T-cell (primary cell): ENCODE data around the gene VWC2. TPM values are rescaled to one million over a fixed set of nuclear protein-coding genes. Genes with fewer than 3 reads are reported as not detected.

ENCODE experiments used
- ATAC-seq, 4 experiments: fragments of 200-7000 bp in 3 of 4; fragments of 150-1000 bp in 1 of 4; cut with Tn5 transposase; replicated peaks in 1 of 4; 1 replicate in 3 of 4; 2 replicates in 1 of 4; pipeline ENCODE4 v1.10.0; 2021; ENCODE audit warnings: moderate library complexity in 3 of 4, mild to moderate bottlenecking in 2 of 4, moderate number of reproducible peaks in 1 of 4
- CTCF ChIA-PET, 2 donors: fragments of 300-600 bp; sonication (Branson Sonifier 250); formaldehyde crosslinking; loops; one replicate each; lab custom pipeline; 2022; ENCODE audit warnings: antibody characterized with exemption in 2 of 2; lab: Charles Lee
- POLR2A ChIA-PET, 2 donors: fragments of 300-600 bp; sonication (Branson Sonifier 250); formaldehyde crosslinking; loops; one replicate each; lab custom pipeline; 2022; ENCODE audit warnings: antibody characterized with exemption in 2 of 2; lab: Charles Lee
- DNase-seq, 35 experiments: peaks; one replicate each; pipeline versions ENCODE4 v3.0.0 to v3.0.0-alpha.2; 2013 to 2023
- H3K27ac ChIP-seq: one replicate; pipeline ENCODE4 v1.5.1; 2013; ENCODE audit warnings: low read length
- H3K27me3 ChIP-seq, 2 experiments: replicated peaks in 1 of 2; 1 replicate in 1 of 2; 2 replicates in 1 of 2; pipeline versions ENCODE4 v1.6.1 to v1.7.0; 2013; ENCODE audit warnings: low read length in 1 of 2, mixed read lengths in 1 of 2; ENCODE audit not compliant: control insufficient read depth in 2 of 2, insufficient read depth in 2 of 2; ENCODE audit errors: extremely low read depth in 1 of 2
- H3K36me3 ChIP-seq, 2 donors: 1 replicate in 1 of 2; 2 replicates in 1 of 2; pipeline versions ENCODE4 v1.6.1 to v1.7.0; 2013; ENCODE audit warnings: low read length in 1 of 2; ENCODE audit not compliant: control insufficient read depth in 2 of 2, insufficient read depth in 1 of 2; ENCODE audit errors: extremely low read depth in 1 of 2
- H3K4me1 ChIP-seq, 2 experiments: 1 replicate in 1 of 2; 2 replicates in 1 of 2; pipeline versions ENCODE4 v1.6.1 to v1.7.0; 2013; ENCODE audit warnings: low read length in 2 of 2, mixed read lengths in 1 of 2; ENCODE audit not compliant: insufficient read depth in 2 of 2, control insufficient read depth in 1 of 2; ENCODE audit errors: extremely low read depth in 1 of 2
- H3K4me3 ChIP-seq, 2 donors: 1 replicate in 1 of 2; 2 replicates in 1 of 2; pipeline versions ENCODE4 v1.5.1 to v1.7.0; 2013; ENCODE audit warnings: mild to moderate bottlenecking in 2 of 2, low read length in 1 of 2, moderate library complexity in 1 of 2; ENCODE audit not compliant: control insufficient read depth in 1 of 2; ENCODE audit errors: extremely low read depth in 1 of 2
- H3K9me3 ChIP-seq: 2 replicates; pipeline ENCODE4 v1.7.0; 2013
- H3K27ac Mint-ChIP-seq, 2 donors: one replicate each; pipeline ENCODE4 v1.8.0; 2020 to 2021; ENCODE audit warnings: mild to moderate bottlenecking in 2 of 2, mixed read lengths in 2 of 2
- H3K27me3 Mint-ChIP-seq, 2 donors: one replicate each; pipeline ENCODE4 v1.8.0; 2021 to 2022; ENCODE audit warnings: mixed read lengths in 2 of 2
- H3K36me3 Mint-ChIP-seq: one replicate; pipeline ENCODE4 v1.8.0; 2021; ENCODE audit warnings: mixed read lengths
- H3K4me1 Mint-ChIP-seq, 3 donors: one replicate each; pipeline ENCODE4 v1.8.0; 2020 to 2022; ENCODE audit warnings: mixed read lengths in 3 of 3, mild to moderate bottlenecking in 1 of 3
- H3K4me3 Mint-ChIP-seq, 3 donors: one replicate each; pipeline ENCODE4 v1.8.0; 2020 to 2022; ENCODE audit warnings: mild to moderate bottlenecking in 3 of 3, mixed read lengths in 3 of 3, moderate library complexity in 3 of 3
- H3K9me3 Mint-ChIP-seq, 3 donors: one replicate each; pipeline ENCODE4 v1.8.0; 2020 to 2022; ENCODE audit warnings: mixed read lengths in 3 of 3
- WGBS: methylation state at CpG from one replicate; pipeline ENCODE4 v1.1.5; 2013; ENCODE audit warnings: missing lambda C conversion rate; ENCODE audit not compliant: insufficient coverage; 5-methylcytosine and 5-hydroxymethylcytosine counted together
- total RNA-seq, 35 experiments: library from RNA in 6 of 35; stranded (reverse) in 6 of 35; fragments of 120-200 nt in 1 of 35; gene quantifications; one replicate each; pipeline versions ENCODE4 v1.2.1 to v1.2.4 and lab custom pipeline; 2013 to 2026

The VWC2 gene
- total RNA-seq, 5 donors from 2014 or later (not counting 1 experiment from before 2014, with no cell fraction given) = not detected

- CTCF ChIA-PET = no interaction called here
- Histone ChIP-seq H3K9me3 (no peaks in the 10 kb centered on the region), H3K27me3 (peaks cover 0 to 6% of the 10 kb centered on the region in 2 experiments), H3K27ac (no peak overlapping the region), H3K4me1 (no peaks in the 10 kb centered on the region), H3K4me3 (no peak overlapping the region), H3K36me3 (no peaks in the 10 kb centered on the region)
- H3K4me1 Mint-ChIP-seq = no peaks in the 10 kb centered on the region
- DNase-seq = no peak
- no peak overlapping the region for H3K27ac Mint-ChIP-seq
- no peak for ATAC-seq
- POLR2A ChIA-PET = no interaction called here
- H3K9me3 Mint-ChIP-seq = peaks cover 0 to 5% (median 2%) of the 10 kb centered on the region in 3 donors
- peaks cover 9 to 16% of the 10 kb centered on the region in 2 donors for H3K27me3 Mint-ChIP-seq
- no peak overlapping the region for H3K4me3 Mint-ChIP-seq
- no peaks in the 10 kb centered on the region for H3K36me3 Mint-ChIP-seq
- no CpG with 5 or more reads among the region's 2 CpGs for WGBS
Observed at GRCh38 chr7:49892481-49892880, 119.0 kb downstream of the VWC2 start.

DNA sequence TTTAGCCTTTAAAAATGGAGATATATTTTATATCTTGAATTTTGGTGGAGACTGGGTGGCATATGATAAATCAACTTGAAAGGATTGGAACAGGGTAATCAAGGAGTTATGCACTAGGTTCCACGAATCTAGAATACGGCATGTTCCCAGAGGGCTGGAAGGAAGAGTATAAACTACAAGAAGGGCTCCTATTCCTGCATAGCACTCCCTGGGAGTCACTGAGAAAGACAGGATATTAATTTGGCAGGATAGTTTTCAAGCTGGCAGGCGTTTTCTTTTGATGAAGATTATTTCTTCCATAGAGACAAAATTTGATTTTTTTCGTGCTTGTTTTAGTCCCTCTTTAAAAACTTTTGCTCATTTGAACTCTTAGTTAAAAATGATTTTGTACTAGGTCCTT is 119.7 kb downstream of the VWC2 start:
- Mint-ChIP-seq H3K9me3 (peaks cover 0 to 5% (median 2%) of the 10 kb centered on the region in 3 donors), H3K36me3 (no peaks in the 10 kb centered on the region), H3K27ac (no peak overlapping the region), H3K4me3 (no peak overlapping the region), H3K27me3 (peaks cover 9 to 21% of the 10 kb centered on the region in 2 donors), H3K4me1 (no peaks in the 10 kb centered on the region)
- ChIA-PET POLR2A (no interaction called here), CTCF (no interaction called here)
- ATAC-seq (no peak), DNase-seq (no peak)
- Histone ChIP-seq H3K36me3 (no peaks in the 10 kb centered on the region), H3K27me3 (peaks cover 0 to 6% of the 10 kb centered on the region in 2 experiments), H3K9me3 (no peaks in the 10 kb centered on the region), H3K4me3 (no peak overlapping the region), H3K27ac (no peak overlapping the region), H3K4me1 (no peaks in the 10 kb centered on the region)
- no CpG with 5 or more reads among the region's 4 CpGs for WGBS

DNA sequence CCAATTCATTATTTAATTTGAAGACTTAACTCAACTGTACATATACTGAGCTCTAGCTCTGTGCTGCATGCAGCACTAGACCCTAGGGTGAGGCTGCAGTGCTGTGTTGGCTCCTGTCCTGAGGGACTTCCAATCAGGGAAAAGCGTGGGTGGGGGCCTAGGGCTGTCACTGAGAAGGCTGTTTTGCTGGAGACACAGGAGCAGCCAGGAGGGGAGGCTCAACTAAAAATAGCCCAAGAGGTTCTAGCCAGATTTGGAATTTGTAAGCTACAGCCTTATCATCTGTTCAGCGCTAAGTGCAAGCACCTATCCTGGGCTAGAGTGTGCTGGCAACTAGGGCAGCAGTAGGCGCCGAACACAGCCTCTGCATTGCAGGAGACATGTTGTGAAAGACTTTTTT is 121.1 kb downstream of the VWC2 start:
- Histone ChIP-seq H3K4me1 (no peaks in the 10 kb centered on the region), H3K4me3 (no peak overlapping the region), H3K27me3 (peaks cover 0 to 4% of the 10 kb centered on the region in 2 experiments), H3K9me3 (no peaks in the 10 kb centered on the region), H3K36me3 (no peaks in the 10 kb centered on the region), H3K27ac (no peak overlapping the region)
- ChIA-PET POLR2A (no interaction called here), CTCF (no interaction called here)
- WGBS = 73% methylated on average over 4 of the region's 4 CpGs
- Mint-ChIP-seq H3K36me3 (no peaks in the 10 kb centered on the region), H3K27me3 (peaks cover 8 to 28% of the 10 kb centered on the region in 2 donors), H3K9me3 (peaks cover 0 to 5% (median 2%) of the 10 kb centered on the region in 3 donors), H3K27ac (no peak overlapping the region), H3K4me1 (no peaks in the 10 kb centered on the region), H3K4me3 (no peak overlapping the region)
- ATAC-seq (no peak), DNase-seq (no peak)

GRCh38 chr7:49911909-49912308 is 138.5 kb downstream of the VWC2 start:
- WGBS = 87% methylated on average over 3 of the region's 8 CpGs
- POLR2A ChIA-PET = no interaction called here
- H3K4me3 ChIP-seq = no peak overlapping the region

DNA sequence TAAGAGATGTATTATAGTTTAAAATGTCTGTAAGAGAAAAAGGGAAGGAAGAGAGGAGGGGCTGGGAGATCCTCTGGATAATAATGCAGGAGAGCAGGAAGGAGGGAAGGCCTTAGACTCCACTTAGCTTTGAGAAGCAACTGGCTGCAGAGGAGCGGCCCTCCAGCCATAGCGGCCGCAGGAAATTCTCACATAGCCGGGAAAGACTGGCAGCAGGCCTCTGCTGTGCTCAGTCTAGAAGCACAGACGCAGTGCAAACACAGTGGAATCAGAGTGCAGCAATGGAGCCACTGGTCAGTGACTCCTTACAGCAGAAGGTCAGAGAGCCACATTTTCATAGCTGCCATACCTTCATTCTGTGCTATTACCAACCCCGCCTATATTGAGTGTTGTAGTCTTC is 153.3 kb downstream of the VWC2 start:
- no peaks in the 10 kb centered on the region for H3K36me3 Mint-ChIP-seq
- no peak overlapping the region for H3K4me3 ChIP-seq
- H3K4me3 Mint-ChIP-seq = no peak overlapping the region
- H3K36me3 ChIP-seq = no peaks in the 10 kb centered on the region
- 84% methylated on average over 5 of the region's 6 CpGs for WGBS
- no peaks in the 10 kb centered on the region for H3K9me3 ChIP-seq
- CTCF ChIA-PET = no interaction called here
- peaks cover 1 to 16% of the 10 kb centered on the region in 2 donors for H3K27me3 Mint-ChIP-seq
- no peaks in the 10 kb centered on the region for H3K27me3 ChIP-seq
- no peak overlapping the region for H3K27ac Mint-ChIP-seq
- POLR2A ChIA-PET = no interaction called here
- no peaks in the 10 kb centered on the region for H3K4me1 ChIP-seq
- H3K27ac ChIP-seq = no peak overlapping the region
- peaks cover 11 to 21% (median 12%) of the 10 kb centered on the region in 3 donors for H3K9me3 Mint-ChIP-seq
- no peaks in the 10 kb centered on the region for H3K4me1 Mint-ChIP-seq
- ATAC-seq = no peak
- no peak for DNase-seq

More at GRCh38 chr7:49911909-49912308, 138.5 kb downstream of the VWC2 start:
- Histone ChIP-seq H3K27ac (no peak overlapping the region), H3K4me1 (no peaks in the 10 kb centered on the region), H3K36me3 (no peaks in the 10 kb centered on the region), H3K27me3 (no peaks in the 10 kb centered on the region), H3K9me3 (no peaks in the 10 kb centered on the region)
- Mint-ChIP-seq H3K27me3 (peaks cover 0 to 2% of the 10 kb centered on the region in 2 donors), H3K4me3 (no peak overlapping the region), H3K27ac (no peak overlapping the region), H3K4me1 (no peaks in the 10 kb centered on the region), H3K9me3 (peaks cover 0 to 6% (median 2%) of the 10 kb centered on the region in 3 donors), H3K36me3 (no peaks in the 10 kb centered on the region)
- CTCF ChIA-PET = no interaction called here
- DNase-seq = no peak
- ATAC-seq = no peak

DNA sequence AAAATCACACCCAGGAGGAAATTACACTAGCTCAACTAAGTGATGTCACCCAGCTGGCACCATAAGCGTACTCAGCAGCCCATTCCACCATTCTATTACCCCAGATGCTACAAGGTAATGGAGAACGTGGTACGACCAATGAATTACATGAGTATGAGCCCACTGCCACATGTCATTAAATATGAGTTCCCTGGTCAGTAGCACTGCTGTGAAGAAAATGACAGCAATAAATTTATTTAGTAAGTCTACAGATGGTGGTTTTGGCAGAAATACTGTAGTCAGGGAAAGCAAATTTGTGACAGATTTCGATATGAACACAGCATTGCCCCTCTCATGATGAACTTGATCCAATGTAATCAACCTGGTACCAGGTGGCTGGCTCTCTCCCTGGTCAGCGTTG is 154.2 kb downstream of the VWC2 start:
- Histone ChIP-seq H3K36me3 (no peaks in the 10 kb centered on the region), H3K4me1 (no peaks in the 10 kb centered on the region), H3K27ac (no peak overlapping the region), H3K9me3 (no peaks in the 10 kb centered on the region), H3K4me3 (no peak overlapping the region), H3K27me3 (no peaks in the 10 kb centered on the region)
- DNase-seq (no peak), ATAC-seq (no peak)
- no peak overlapping the region for H3K4me3 Mint-ChIP-seq
- CTCF ChIA-PET = no interaction called here
- H3K36me3 Mint-ChIP-seq = no peaks in the 10 kb centered on the region
- no peaks in the 10 kb centered on the region for H3K4me1 Mint-ChIP-seq
- POLR2A ChIA-PET = no interaction called here
- peaks cover 11 to 26% (median 16%) of the 10 kb centered on the region in 3 donors for H3K9me3 Mint-ChIP-seq
- 82% methylated on average over 2 of the region's 5 CpGs for WGBS
- H3K27ac Mint-ChIP-seq = no peak overlapping the region
- peaks cover 1 to 16% of the 10 kb centered on the region in 2 donors for H3K27me3 Mint-ChIP-seq

DNA sequence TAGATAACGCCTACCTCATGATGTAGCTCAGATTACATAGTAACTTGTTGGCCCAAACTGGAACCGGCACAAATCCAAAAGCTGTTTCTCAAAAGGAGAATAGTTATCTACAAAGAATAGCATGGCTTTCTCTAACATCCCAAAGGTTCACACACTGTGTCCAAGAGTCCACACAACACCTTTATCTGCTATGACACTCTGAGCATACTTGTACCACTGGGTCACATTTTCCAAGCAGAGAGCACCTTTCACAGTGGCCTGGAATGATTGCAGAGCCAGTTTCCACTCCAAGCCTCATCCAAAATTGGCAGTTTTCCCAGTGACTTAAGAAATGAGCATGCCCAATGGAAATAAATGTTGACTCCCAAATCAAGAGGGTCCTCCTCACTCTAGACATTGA is 155.3 kb downstream of the VWC2 start:
- CTCF ChIA-PET = interaction anchor here in 1 of 2 donors (0.6 kb wide), 1 partner anchor 38 kb away, joined by 3 read pairs; no protein-coding TSS in a partner anchor
- Histone ChIP-seq H3K4me1 (no peaks in the 10 kb centered on the region), H3K27ac (no peak overlapping the region), H3K36me3 (no peaks in the 10 kb centered on the region), H3K4me3 (no peak overlapping the region), H3K9me3 (no peaks in the 10 kb centered on the region), H3K27me3 (no peaks in the 10 kb centered on the region)
- POLR2A ChIA-PET = no interaction called here
- ATAC-seq = no peak
- Mint-ChIP-seq H3K27ac (no peak overlapping the region), H3K9me3 (peaks cover 11 to 29% (median 18%) of the 10 kb centered on the region in 3 donors), H3K4me3 (no peak overlapping the region), H3K36me3 (no peaks in the 10 kb centered on the region), H3K4me1 (no peaks in the 10 kb centered on the region), H3K27me3 (peaks cover 1 to 16% of the 10 kb centered on the region in 2 donors)
- WGBS = 86% methylated on average over 2 of the region's 2 CpGs
- DNase-seq = no peak
